ENCODE measurements around the gene KIRREL2. TPM values are rescaled to one million over a fixed set of nuclear protein-coding genes. Genes with fewer than 3 reads are reported as not detected.

Gene KIRREL2
- total and polyA plus RNA-seq, 2 experiments from 2014 or later, result 3.6 to 9.9 TPM

GRCh38 chr19:35832054-35832453 is 24.7 kb upstream of the KIRREL2 start (continued):
- no peak for TF ChIP-seq REST (IDR thresholded peaks at IDR 0.05; ENCODE audit: unreplicated experiment)
- TF ChIP-seq POLR2AphosphoS5 (IDR thresholded peaks at IDR 0.05; ENCODE audit: low read depth), result no peak
- no peak for TF ChIP-seq NANOG (IDR thresholded peaks at IDR 0.05; ENCODE audit: borderline replicate concordance)
- TF ChIP-seq EZH2phosphoT487 (IDR thresholded peaks at IDR 0.05; ENCODE audit: unreplicated experiment), result no peak
- no peak for TF ChIP-seq CREB1 (CRISPR knock-in tag; IDR thresholded peaks at IDR 0.05; ENCODE audit: low read depth)

- H3K27ac ChIP-seq (ENCODE audit: low read depth), result no peak overlapping the region
- H3K4me1 Mint-ChIP-seq, result peaks cover 4% of the 10 kb centered on the region; the same call in 2 of the 3 replicates
- DNase-seq (ENCODE audit: low spot score) (no peak), ATAC-seq (peak; percentile 38; the same call in 2 of the 3 replicates)
- H3K4me3 Mint-ChIP-seq, result no peak overlapping the region
- peaks cover 10% of the 10 kb centered on the region for H3K27me3 Mint-ChIP-seq (ENCODE audit: insufficient read depth, low read depth, poor library complexity)
- 0 out of 2 replicates have a peak, but pooled peaks cover 3% of the 10 kb centered on the region for H3K27me3 ChIP-seq (ENCODE audit: insufficient read depth)
- peaks cover 3% of the 10 kb centered on the region; the same call in 1 of the 2 replicates for H3K4me1 ChIP-seq (ENCODE audit: insufficient read depth)
- no peaks in the 10 kb centered on the region for H3K9me2 ChIP-seq (ENCODE audit: insufficient read depth)
- H3K36me3 Mint-ChIP-seq (ENCODE audit: low read depth), result no peaks in the 10 kb centered on the region
- 0 out of 2 replicates have a peak, but pooled peaks cover 2% of the 10 kb centered on the region for H3F3A ChIP-seq (replicated peaks; ENCODE audit: low read depth)
- H2AFZ ChIP-seq, result peak overlapping the region; percentile 97
- no peaks in the 10 kb centered on the region; the same call in 1 of the 2 replicates for H4K20me1 ChIP-seq (replicated peaks; ENCODE audit: insufficient read depth)
- no peaks in the 10 kb centered on the region for H3K9me3 Mint-ChIP-seq
- no peak overlapping the region for H3K4me3 ChIP-seq
- H3K79me2 ChIP-seq (replicated peaks; ENCODE audit: insufficient read depth), result no peaks in the 10 kb centered on the region
- H3K27ac Mint-ChIP-seq, result no peak overlapping the region
- H3K36me3 ChIP-seq (ENCODE audit: insufficient read depth), result no peaks in the 10 kb centered on the region
- H3K4me2 ChIP-seq, result no peak overlapping the region
- TF ChIP-seq EZH2 (IDR thresholded peaks at IDR 0.05; ENCODE audit: low read depth, unreplicated experiment), result no peak
- no peak for TF ChIP-seq CTCF (conservative IDR thresholded peaks at IDR 0.05; ENCODE audit: low read depth in 2 of 2)
- no peak for TF ChIP-seq ZNF331 (CRISPR knock-in tag; IDR thresholded peaks at IDR 0.05; ENCODE audit: low read depth)
- TF ChIP-seq NANOG (IDR thresholded peaks at IDR 0.05; ENCODE audit: borderline replicate concordance), result no peak
- TF ChIP-seq JUNB (IDR thresholded peaks at IDR 0.05; ENCODE audit: unreplicated experiment), result no peak
- no peak for TF ChIP-seq EZH2phosphoT487 (IDR thresholded peaks at IDR 0.05; ENCODE audit: unreplicated experiment)
- TF ChIP-seq CREB1 (CRISPR knock-in tag; IDR thresholded peaks at IDR 0.05; ENCODE audit: low read depth), result no peak
- no peak for TF ChIP-seq ETS1 (IDR thresholded peaks at IDR 0.05)
- TF ChIP-seq STAT1 (IDR thresholded peaks at IDR 0.05; ENCODE audit: unreplicated experiment), result no peak
- TF ChIP-seq ZNF462 (CRISPR knock-in tag; IDR thresholded peaks at IDR 0.05), result no peak
- TF ChIP-seq POLR2AphosphoS5 (IDR thresholded peaks at IDR 0.05; ENCODE audit: low read depth), result no peak
- TF ChIP-seq ZNF114 (CRISPR knock-in tag; IDR thresholded peaks at IDR 0.05), result no peak
Observed at GRCh38 chr19:35833972-35834371, 22.7 kb upstream of the KIRREL2 start.
